HEK293 (cell line): Measurements from ENCODE around the gene RNF227.

Experiments
- GLI4 ChIP-seq: fragments of 450-650 bp; formaldehyde crosslinking; IDR thresholded peaks from 2 replicates; pipeline ENCODE4 v1.5.1; 2016; ENCODE audit warnings: missing biosample characterization, missing genetic modification characterization
- GLIS2 ChIP-seq: fragments of 450-650 bp; formaldehyde crosslinking; IDR thresholded peaks from 2 replicates; pipeline ENCODE4 v1.5.1; 2016; ENCODE audit warnings: missing biosample characterization, missing genetic modification characterization
- KLF10 ChIP-seq: fragments of 450-650 bp; IDR thresholded peaks from 2 replicates; pipeline ENCODE4 v1.5.1; 2018; ENCODE audit warnings: missing biosample characterization, mild to moderate bottlenecking, missing genetic modification characterization
- MYNN ChIP-seq: fragments of 450-650 bp; formaldehyde crosslinking; IDR thresholded peaks from 2 replicates; pipeline ENCODE4 v1.5.1; 2016; ENCODE audit warnings: missing biosample characterization, missing genetic modification characterization, borderline replicate concordance
- SCRT2 ChIP-seq: fragments of 450-650 bp; formaldehyde crosslinking; IDR thresholded peaks from 2 replicates; pipeline ENCODE4 v1.5.1; 2016; ENCODE audit warnings: missing biosample characterization, missing genetic modification characterization
- SP2 ChIP-seq: fragments of 450-650 bp; formaldehyde crosslinking; IDR thresholded peaks from 2 replicates; pipeline ENCODE4 v1.5.1; 2016; ENCODE audit warnings: missing biosample characterization, missing genetic modification characterization
- YY1 ChIP-seq: fragments of 450-650 bp; formaldehyde crosslinking; IDR thresholded peaks from 2 replicates; pipeline ENCODE4 v1.5.1; 2018; ENCODE audit warnings: missing biosample characterization, missing genetic modification characterization
- ZEB2 ChIP-seq: fragments of 450-650 bp; formaldehyde crosslinking; IDR thresholded peaks from 2 replicates; pipeline ENCODE4 v1.5.1; 2016; ENCODE audit warnings: missing biosample characterization, missing genetic modification characterization
- ZFP41 ChIP-seq: fragments of 450-650 bp; formaldehyde crosslinking; IDR thresholded peaks from 2 replicates; pipeline ENCODE4 v1.5.1; 2016; ENCODE audit warnings: missing biosample characterization, missing genetic modification characterization, borderline replicate concordance
- ZFP69B ChIP-seq: fragments of 450-650 bp; formaldehyde crosslinking; IDR thresholded peaks from 2 replicates; pipeline ENCODE4 v1.5.1; 2016; ENCODE audit warnings: missing biosample characterization, missing genetic modification characterization
- ZNF112 ChIP-seq: fragments of 450-650 bp; formaldehyde crosslinking; IDR thresholded peaks from 2 replicates; pipeline ENCODE4 v1.5.0; 2017; ENCODE audit warnings: missing biosample characterization, missing genetic modification characterization
- ZNF121 ChIP-seq: fragments of 450-650 bp; formaldehyde crosslinking; IDR thresholded peaks from 2 replicates; pipeline ENCODE4 v1.5.1; 2016; ENCODE audit warnings: missing biosample characterization, missing genetic modification characterization
- ZNF248 ChIP-seq: fragments of 450-650 bp; formaldehyde crosslinking; IDR thresholded peaks from 2 replicates; pipeline ENCODE4 v1.5.1; 2017; ENCODE audit warnings: missing biosample characterization, missing genetic modification characterization
- ZNF266 ChIP-seq: fragments of 450-650 bp; formaldehyde crosslinking; IDR thresholded peaks from 2 replicates; pipeline ENCODE4 v1.5.1; 2016; ENCODE audit warnings: missing biosample characterization, missing genetic modification characterization, low read depth
- ZNF416 ChIP-seq: fragments of 450-650 bp; formaldehyde crosslinking; IDR thresholded peaks from 2 replicates; pipeline ENCODE4 v1.5.1; 2016; ENCODE audit warnings: missing biosample characterization, missing genetic modification characterization
- ZNF561 ChIP-seq: fragments of 450-650 bp; IDR thresholded peaks from 2 replicates; pipeline ENCODE4 v1.5.1; 2018; ENCODE audit warnings: missing biosample characterization, missing genetic modification characterization, borderline replicate concordance
- ZNF621 ChIP-seq: fragments of 450-650 bp; formaldehyde crosslinking; IDR thresholded peaks from 2 replicates; pipeline ENCODE4 v1.5.1; 2017; ENCODE audit warnings: missing biosample characterization, missing genetic modification characterization
- ZNF626 ChIP-seq: fragments of 450-650 bp; sonication (Bioruptor Pico); formaldehyde crosslinking; IDR thresholded peaks from 2 replicates; pipeline ENCODE4 v1.5.1; 2018; ENCODE audit warnings: missing biosample characterization, missing genetic modification characterization, inconsistent platforms
- ZNF658 ChIP-seq: fragments of 450-650 bp; formaldehyde crosslinking; IDR thresholded peaks from 2 replicates; pipeline ENCODE4; 2016; ENCODE audit warnings: missing biosample characterization, missing genetic modification characterization
- ZNF670 ChIP-seq: fragments of 450-650 bp; formaldehyde crosslinking; IDR thresholded peaks from 2 replicates; pipeline ENCODE4 v1.5.1; 2016; ENCODE audit warnings: missing biosample characterization, missing genetic modification characterization, low read depth
- ZNF768 ChIP-seq: fragments of 450-650 bp; formaldehyde crosslinking; IDR thresholded peaks from 2 replicates; pipeline ENCODE4 v1.5.1; 2018; ENCODE audit warnings: missing biosample characterization, mild to moderate bottlenecking, missing genetic modification characterization
- ZNF792 ChIP-seq: fragments of 450-650 bp; formaldehyde crosslinking; IDR thresholded peaks from 2 replicates; pipeline ENCODE4 v1.5.1; 2016; ENCODE audit warnings: missing biosample characterization, missing genetic modification characterization
- ZSCAN16 ChIP-seq: fragments of 450-650 bp; formaldehyde crosslinking; IDR thresholded peaks from 2 replicates; pipeline ENCODE4 v1.5.1; 2016; ENCODE audit warnings: missing biosample characterization, missing genetic modification characterization
- TF ChIP-seq, protein P1 (sequence below): IDR thresholded peaks from 2 replicates; pipeline ENCODE4 v1.6.1; 2011; ENCODE audit warnings: mild to moderate bottlenecking, low read depth, low read length, borderline replicate concordance
- TF ChIP-seq, protein P2 (sequence below): fragments of 450-650 bp; IDR thresholded peaks from 2 replicates; pipeline ENCODE4 v1.5.1; 2018; ENCODE audit warnings: missing biosample characterization, mild to moderate bottlenecking, missing genetic modification characterization
- TF ChIP-seq, protein P3 (sequence below): fragments of 450-650 bp; formaldehyde crosslinking; IDR thresholded peaks from 2 replicates; pipeline ENCODE4 v1.5.1; 2016; ENCODE audit warnings: missing biosample characterization, missing genetic modification characterization, low read depth
- TF ChIP-seq, protein P4 (sequence below): fragments of 450-650 bp; formaldehyde crosslinking; IDR thresholded peaks from 2 replicates; pipeline ENCODE4 v1.5.1; 2016; ENCODE audit warnings: missing biosample characterization, missing genetic modification characterization
- TF ChIP-seq, protein P5 (sequence below): fragments of 450-650 bp; formaldehyde crosslinking; conservative IDR thresholded peaks from 2 replicates; pipeline ENCODE4 v1.5.1; 2016; ENCODE audit warnings: low read depth, missing biosample characterization, missing genetic modification characterization

RNF227 gene

DNA sequence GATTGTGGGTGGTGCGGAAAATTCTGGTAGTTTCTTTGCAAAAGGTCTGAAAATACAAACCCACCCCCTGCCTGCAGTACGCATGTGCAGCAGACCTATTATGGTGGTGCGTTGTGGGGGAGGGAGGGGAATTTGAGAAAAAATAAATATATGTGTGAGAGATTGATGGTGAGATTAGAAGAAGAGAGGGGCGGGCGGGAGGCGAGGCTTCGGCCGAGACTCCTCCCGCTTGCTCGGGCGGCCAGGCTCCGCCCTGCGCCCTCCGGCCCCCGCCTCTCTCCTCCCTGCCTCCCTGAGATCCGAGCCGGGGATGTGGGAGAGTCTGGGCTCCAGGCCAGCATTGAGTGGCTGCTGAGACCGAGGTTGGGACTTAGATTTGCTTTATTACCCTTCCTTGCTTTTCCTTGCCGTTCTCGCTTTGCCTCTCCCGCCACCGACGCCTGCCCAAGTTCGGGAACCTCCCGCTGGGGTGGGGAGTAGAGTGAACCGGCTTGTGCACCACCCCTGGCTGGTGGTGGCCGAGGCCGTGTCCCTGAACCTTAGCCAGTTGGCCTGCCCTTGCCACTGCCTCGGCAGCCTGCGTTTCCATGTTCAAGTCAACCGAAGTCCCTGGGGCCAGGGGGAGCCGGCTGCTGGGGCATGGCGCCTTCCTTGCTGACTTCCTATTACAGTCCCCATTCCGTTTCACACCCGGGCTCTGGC, 28.5 kb downstream of the RNF227 start (continued):
- TF ChIP-seq, protein P1, sequence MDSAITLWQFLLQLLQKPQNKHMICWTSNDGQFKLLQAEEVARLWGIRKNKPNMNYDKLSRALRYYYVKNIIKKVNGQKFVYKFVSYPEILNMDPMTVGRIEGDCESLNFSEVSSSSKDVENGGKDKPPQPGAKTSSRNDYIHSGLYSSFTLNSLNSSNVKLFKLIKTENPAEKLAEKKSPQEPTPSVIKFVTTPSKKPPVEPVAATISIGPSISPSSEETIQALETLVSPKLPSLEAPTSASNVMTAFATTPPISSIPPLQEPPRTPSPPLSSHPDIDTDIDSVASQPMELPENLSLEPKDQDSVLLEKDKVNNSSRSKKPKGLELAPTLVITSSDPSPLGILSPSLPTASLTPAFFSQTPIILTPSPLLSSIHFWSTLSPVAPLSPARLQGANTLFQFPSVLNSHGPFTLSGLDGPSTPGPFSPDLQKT, result no peak
- TF ChIP-seq, protein P2, sequence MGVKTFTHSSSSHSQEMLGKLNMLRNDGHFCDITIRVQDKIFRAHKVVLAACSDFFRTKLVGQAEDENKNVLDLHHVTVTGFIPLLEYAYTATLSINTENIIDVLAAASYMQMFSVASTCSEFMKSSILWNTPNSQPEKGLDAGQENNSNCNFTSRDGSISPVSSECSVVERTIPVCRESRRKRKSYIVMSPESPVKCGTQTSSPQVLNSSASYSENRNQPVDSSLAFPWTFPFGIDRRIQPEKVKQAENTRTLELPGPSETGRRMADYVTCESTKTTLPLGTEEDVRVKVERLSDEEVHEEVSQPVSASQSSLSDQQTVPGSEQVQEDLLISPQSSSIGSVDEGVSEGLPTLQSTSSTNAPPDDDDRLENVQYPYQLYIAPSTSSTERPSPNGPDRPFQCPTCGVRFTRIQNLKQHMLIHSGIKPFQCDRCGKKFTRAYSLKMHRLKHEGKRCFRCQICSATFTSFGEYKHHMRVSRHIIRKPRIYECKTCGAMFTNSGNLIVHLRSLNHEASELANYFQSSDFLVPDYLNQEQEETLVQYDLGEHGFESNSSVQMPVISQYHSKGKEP (tag by site-specific recombination), result 0 out of 2 replicates have a peak, but pooled peaks have one; percentile 3
- TF ChIP-seq GLI4 (tag by site-specific recombination) (no peak), SP2 (peak; percentile 86), ZFP41 (no peak), ZNF248 (tag by site-specific recombination) (no peak), SCRT2 (tag by site-specific recombination) (no peak), GLIS2 (tag by site-specific recombination) (peak; percentile 71), ZNF792 (tag by site-specific recombination) (no peak), KLF10 (peak; percentile 86), YY1 (tag by site-specific recombination) (peak; percentile 63; the same call in 1 of the 2 replicates), ZSCAN16 (tag by site-specific recombination) (peak; percentile 53; the same call in 1 of the 2 replicates), ZNF112 (tag by site-specific recombination) (no peak), ZNF768 (tag by site-specific recombination) (no peak), ZNF266 (no peak), ZNF416 (tag by site-specific recombination) (no peak), ZNF561 (tag by site-specific recombination) (no peak), MYNN (tag by site-specific recombination) (no peak), ZNF670 (tag by site-specific recombination) (no peak), ZNF121 (tag by site-specific recombination) (no peak), ZFP69B (tag by site-specific recombination) (0 out of 2 replicates have a peak, but pooled peaks have one; percentile 36), ZNF658 (tag by site-specific recombination) (no peak), ZNF621 (tag by site-specific recombination) (no peak), ZEB2 (tag by site-specific recombination) (peak; percentile 72; the same call in 1 of the 2 replicates), ZNF626 (tag by site-specific recombination) (no peak)
- TF ChIP-seq, protein P3, sequence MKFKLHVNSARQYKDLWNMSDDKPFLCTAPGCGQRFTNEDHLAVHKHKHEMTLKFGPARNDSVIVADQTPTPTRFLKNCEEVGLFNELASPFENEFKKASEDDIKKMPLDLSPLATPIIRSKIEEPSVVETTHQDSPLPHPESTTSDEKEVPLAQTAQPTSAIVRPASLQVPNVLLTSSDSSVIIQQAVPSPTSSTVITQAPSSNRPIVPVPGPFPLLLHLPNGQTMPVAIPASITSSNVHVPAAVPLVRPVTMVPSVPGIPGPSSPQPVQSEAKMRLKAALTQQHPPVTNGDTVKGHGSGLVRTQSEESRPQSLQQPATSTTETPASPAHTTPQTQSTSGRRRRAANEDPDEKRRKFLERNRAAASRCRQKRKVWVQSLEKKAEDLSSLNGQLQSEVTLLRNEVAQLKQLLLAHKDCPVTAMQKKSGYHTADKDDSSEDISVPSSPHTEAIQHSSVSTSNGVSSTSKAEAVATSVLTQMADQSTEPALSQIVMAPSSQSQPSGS, result no peak
- TF ChIP-seq, protein P4, sequence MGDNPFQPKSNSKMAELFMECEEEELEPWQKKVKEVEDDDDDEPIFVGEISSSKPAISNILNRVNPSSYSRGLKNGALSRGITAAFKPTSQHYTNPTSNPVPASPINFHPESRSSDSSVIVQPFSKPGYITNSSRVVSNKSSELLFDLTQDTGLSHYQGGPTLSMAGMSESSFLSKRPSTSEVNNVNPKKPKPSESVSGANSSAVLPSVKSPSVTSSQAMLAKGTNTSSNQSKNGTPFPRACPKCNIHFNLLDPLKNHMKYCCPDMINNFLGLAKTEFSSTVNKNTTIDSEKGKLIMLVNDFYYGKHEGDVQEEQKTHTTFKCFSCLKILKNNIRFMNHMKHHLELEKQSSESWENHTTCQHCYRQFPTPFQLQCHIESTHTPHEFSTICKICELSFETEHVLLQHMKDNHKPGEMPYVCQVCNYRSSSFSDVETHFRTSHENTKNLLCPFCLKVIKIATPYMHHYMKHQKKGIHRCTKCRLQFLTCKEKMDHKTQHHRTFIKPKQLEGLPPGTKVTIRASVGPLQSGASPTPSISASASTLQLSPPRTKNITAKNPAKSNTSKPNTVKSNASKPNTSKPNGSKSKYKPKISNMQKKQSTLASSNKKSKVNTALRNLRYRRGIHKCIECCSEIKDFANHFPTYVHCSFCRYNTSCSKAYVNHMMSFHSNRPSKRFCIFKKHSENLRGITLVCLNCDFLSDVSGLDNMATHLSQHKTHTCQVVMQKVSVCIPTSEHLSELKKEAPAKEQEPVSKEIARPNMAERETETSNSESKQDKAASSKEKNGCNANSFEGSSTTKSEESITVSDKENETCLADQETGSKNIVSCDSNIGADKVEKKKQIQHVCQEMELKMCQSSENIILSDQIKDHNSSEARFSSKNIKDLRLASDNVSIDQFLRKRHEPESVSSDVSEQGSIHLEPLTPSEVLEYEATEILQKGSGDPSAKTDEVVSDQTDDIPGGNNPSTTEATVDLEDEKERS (tag by site-specific recombination), result no peak
- TF ChIP-seq, protein P5, sequence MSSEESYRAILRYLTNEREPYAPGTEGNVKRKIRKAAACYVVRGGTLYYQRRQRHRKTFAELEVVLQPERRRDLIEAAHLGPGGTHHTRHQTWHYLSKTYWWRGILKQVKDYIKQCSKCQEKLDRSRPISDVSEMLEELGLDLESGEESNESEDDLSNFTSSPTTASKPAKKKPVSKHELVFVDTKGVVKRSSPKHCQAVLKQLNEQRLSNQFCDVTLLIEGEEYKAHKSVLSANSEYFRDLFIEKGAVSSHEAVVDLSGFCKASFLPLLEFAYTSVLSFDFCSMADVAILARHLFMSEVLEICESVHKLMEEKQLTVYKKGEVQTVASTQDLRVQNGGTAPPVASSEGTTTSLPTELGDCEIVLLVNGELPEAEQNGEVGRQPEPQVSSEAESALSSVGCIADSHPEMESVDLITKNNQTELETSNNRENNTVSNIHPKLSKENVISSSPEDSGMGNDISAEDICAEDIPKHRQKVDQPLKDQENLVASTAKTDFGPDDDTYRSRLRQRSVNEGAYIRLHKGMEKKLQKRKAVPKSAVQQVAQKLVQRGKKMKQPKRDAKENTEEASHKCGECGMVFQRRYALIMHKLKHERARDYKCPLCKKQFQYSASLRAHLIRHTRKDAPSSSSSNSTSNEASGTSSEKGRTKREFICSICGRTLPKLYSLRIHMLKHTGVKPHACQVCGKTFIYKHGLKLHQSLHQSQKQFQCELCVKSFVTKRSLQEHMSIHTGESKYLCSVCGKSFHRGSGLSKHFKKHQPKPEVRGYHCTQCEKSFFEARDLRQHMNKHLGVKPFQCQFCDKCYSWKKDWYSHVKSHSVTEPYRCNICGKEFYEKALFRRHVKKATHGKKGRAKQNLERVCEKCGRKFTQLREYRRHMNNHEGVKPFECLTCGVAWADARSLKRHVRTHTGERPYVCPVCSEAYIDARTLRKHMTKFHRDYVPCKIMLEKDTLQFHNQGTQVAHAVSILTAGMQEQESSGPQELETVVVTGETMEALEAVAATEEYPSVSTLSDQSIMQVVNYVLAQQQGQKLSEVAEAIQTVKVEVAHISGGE (tag by site-specific recombination), result no peak; the same call in 1 of the 2 replicates
